Fibroblast of skin of back (primary cell): ENCODE measurements around the gene GHRH.
A peak's percentile ranks its signal among the peaks of the same experiment; 100 is the strongest.

Source experiments
- DNase-seq: peaks from one replicate; pipeline ENCODE4 v3.0.0-alpha.2; 2013

GHRH gene

GRCh38 chr20:37202267-37202943 is 59.2 kb downstream of the GHRH start:
- peak; percentile 98 for DNase-seq

- no peak for DNase-seq
Observed at GRCh38 chr20:37201827-37202162, 59.8 kb downstream of the GHRH start.
